ENCODE data around the gene TMEM135.
"Not testable (repeated sequence)": the region's sequence is repeated elsewhere in the genome, so short reads cannot be mapped to it uniquely, and the experiment has no call there.

TMEM135 gene

GRCh38 chr11:87081358-87081757 is 43.6 kb downstream of the TMEM135 start:
- peak; percentile 35 for DNase-seq

GRCh38 chr11:87082590-87082989 is 44.9 kb downstream of the TMEM135 start:
- DNase-seq, result no peak

- DNase-seq, result no peak
These were observed 45.3 kb downstream of the TMEM135 start for GRCh38 chr11:87083029-87083428.

GRCh38 chr11:87092159-87092558 is 54.4 kb downstream of the TMEM135 start:
- no peak for DNase-seq

GRCh38 chr11:87092567-87092966 is 54.8 kb downstream of the TMEM135 start:
- DNase-seq, result no peak

- peak; percentile 58 for DNase-seq
These were observed 59.8 kb downstream of the TMEM135 start for GRCh38 chr11:87097582-87097981.

- DNase-seq, result no peak
These were observed 64.3 kb downstream of the TMEM135 start for GRCh38 chr11:87101956-87102580.

GRCh38 chr11:87105826-87106225 is 68.1 kb downstream of the TMEM135 start:
- DNase-seq, result not testable (repeated sequence)

- DNase-seq, result not testable (repeated sequence)
These were observed 69.6 kb downstream of the TMEM135 start for GRCh38 chr11:87107379-87107778.

GRCh38 chr11:87110443-87111131 is 72.9 kb downstream of the TMEM135 start:
- DNase-seq, result no peak

GRCh38 chr11:87114093-87114492 is 76.4 kb downstream of the TMEM135 start:
- DNase-seq, result no peak

GRCh38 chr11:87116185-87116584 is 78.5 kb downstream of the TMEM135 start:
- no peak for DNase-seq

GRCh38 chr11:87120937-87121336 is 83.2 kb downstream of the TMEM135 start:
- DNase-seq, result no peak

GRCh38 chr11:87122852-87123251 is 85.1 kb downstream of the TMEM135 start:
- no peak for DNase-seq

GRCh38 chr11:87125257-87125656 is 87.5 kb downstream of the TMEM135 start:
- DNase-seq, result no peak

GRCh38 chr11:87127101-87127500 is 89.4 kb downstream of the TMEM135 start:
- DNase-seq, result no peak

- DNase-seq, result no peak
These were observed 90.6 kb downstream of the TMEM135 start for GRCh38 chr11:87128372-87128771.

GRCh38 chr11:87134524-87135106 is 96.9 kb downstream of the TMEM135 start:
- no peak for DNase-seq

GRCh38 chr11:87136236-87136635 is 98.5 kb downstream of the TMEM135 start:
- DNase-seq, result no peak

- DNase-seq, result no peak
These were observed 100.0 kb downstream of the TMEM135 start for GRCh38 chr11:87137711-87138110.

GRCh38 chr11:87139475-87139874 is 101.7 kb downstream of the TMEM135 start:
- DNase-seq, result no peak

GRCh38 chr11:87141322-87141721 is 103.6 kb downstream of the TMEM135 start:
- no peak for DNase-seq

- no peak for DNase-seq
These were observed 104.3 kb downstream of the TMEM135 start for GRCh38 chr11:87141980-87142514.

GRCh38 chr11:87142594-87142993 is 104.9 kb downstream of the TMEM135 start:
- no peak for DNase-seq

Data from CD4-positive, alpha-beta T cell treated with Interleukin-10 for 1 hour (primary cell).